ENCODE data around the gene CGN. TPM values are rescaled to one million over a fixed set of nuclear protein-coding genes. Genes with fewer than 3 reads are reported as not detected.
"Not testable (repeated sequence)": the region's sequence is repeated elsewhere in the genome, so short reads cannot be mapped to it uniquely, and the experiment has no call there.

The CGN gene
- total and polyA plus RNA-seq, 2 donors (not counting 3 experiments of a cell fraction or from before 2014, with no cell fraction given): 0.32 to 0.73 TPM

DNA sequence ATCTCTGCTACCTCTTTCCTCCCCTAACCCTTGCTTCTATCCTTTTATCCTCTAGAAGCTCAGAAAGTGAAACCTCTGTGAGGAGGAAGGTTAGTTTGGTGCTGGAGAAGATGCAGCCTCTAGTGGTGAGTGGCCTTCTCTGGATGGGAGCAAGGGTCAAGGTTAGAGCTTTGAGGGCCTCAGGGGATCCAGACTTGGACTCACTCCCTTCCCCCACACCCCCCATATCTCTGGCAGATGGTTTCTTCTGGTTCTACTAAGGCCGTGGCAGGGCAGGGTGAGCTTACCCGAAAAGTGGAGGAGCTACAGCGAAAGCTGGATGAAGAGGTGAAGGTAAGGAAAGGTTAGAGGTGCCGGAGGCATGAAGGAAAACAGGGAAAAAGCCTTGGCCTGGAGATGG, 9.2 kb downstream of the CGN start:
- Histone ChIP-seq H3K9me3 (replicated peaks; ENCODE audit: control insufficient read depth, insufficient read depth, low read length) (no peaks in the 10 kb centered on the region), H3K4me1 (ENCODE audit: control insufficient read depth, extremely low read depth, insufficient read depth, low read length) (no peaks in the 10 kb centered on the region), H3K27ac (ENCODE audit: insufficient read depth, low read depth, low read length) (no peak overlapping the region), H3K4me2 (ENCODE audit: insufficient read depth, low read length) (no peak overlapping the region), H3K9ac (replicated peaks; ENCODE audit: extremely low read depth, insufficient read depth, low read length) (no peak overlapping the region), H3K27me3 (ENCODE audit: control insufficient read depth in 2 of 2, insufficient read depth in 2 of 2, low read length in 2 of 2) (no peaks in the 10 kb centered on the region), H2AFZ (ENCODE audit: low read depth, low read length) (no peak overlapping the region), H4K20me1 (replicated peaks; ENCODE audit: control insufficient read depth, extremely low read depth, insufficient read depth, low read length) (no peaks in the 10 kb centered on the region), H3K36me3 (ENCODE audit: control insufficient read depth in 2 of 2, extremely low read depth in 1 of 2, insufficient read depth in 2 of 2, low read length in 2 of 2) (no peaks in the 10 kb centered on the region), H3K4me3 (replicated peaks in 1 of 3; ENCODE audit: insufficient read depth in 1 of 3, low read depth in 1 of 3, low read length in 3 of 3) (no peak overlapping the region), H3K9me1 (replicated peaks; ENCODE audit: control insufficient read depth, extremely low read depth, insufficient read depth, low read length) (no peaks in the 10 kb centered on the region), H3K79me2 (ENCODE audit: control insufficient read depth, insufficient read depth, low read length) (no peaks in the 10 kb centered on the region)
- intact Hi-C loops (cut with micrococcal nuclease) (no loop called here), dilution Hi-C loops (cut with MboI; ENCODE audit: extremely low pct_ligation_motif_present, low sequenced_read_pairs) (no loop called here)
- ChIA-PET CTCF (interaction anchor here (0.9 to 1.4 kb wide), 3 partner anchors 9 to 41 kb away, joined by 3 to 5 read pairs (median 3); partner anchors contain the start of gene CGN), POLR2A (no interaction called here)
- DNase-seq (ENCODE audit: low read depth, low spot score) (no peak), FAIRE-seq (no peak)
- no TSS peak for BruUV-seq (replicated peaks)
- TF ChIP-seq EZH2 (IDR thresholded peaks at IDR 0.05; ENCODE audit: borderline replicate concordance, low read depth, low read length, severe bottlenecking) (no peak), POLR2A (IDR thresholded peaks at IDR 0.05; ENCODE audit: low read depth, low read length) (no peak), POLR2AphosphoS5 (IDR thresholded peaks at IDR 0.05; ENCODE audit: insufficient read depth, low read depth, low read length) (no peak), GATA2 (IDR thresholded peaks at IDR 0.05; ENCODE audit: insufficient read depth, insufficient read length, low read depth, low read length) (no peak), FOS (IDR thresholded peaks at IDR 0.05; ENCODE audit: borderline replicate concordance, insufficient read depth, low read length) (no peak), CTCF (IDR thresholded peaks at IDR 0.05; ENCODE audit: extremely low read depth in 1 of 2, insufficient read depth in 1 of 2, low read depth in 1 of 2, low read length in 2 of 2) (no peak), MYC (IDR thresholded peaks at IDR 0.05; ENCODE audit: low read depth, low read length) (no peak), JUN (IDR thresholded peaks at IDR 0.05; ENCODE audit: borderline replicate concordance, insufficient read depth, insufficient read length, low read depth) (no peak)
- TF ChIP-seq, protein P1, sequence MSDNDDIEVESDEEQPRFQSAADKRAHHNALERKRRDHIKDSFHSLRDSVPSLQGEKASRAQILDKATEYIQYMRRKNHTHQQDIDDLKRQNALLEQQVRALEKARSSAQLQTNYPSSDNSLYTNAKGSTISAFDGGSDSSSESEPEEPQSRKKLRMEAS (IDR thresholded peaks at IDR 0.05; ENCODE audit: insufficient read depth, insufficient read length): no peak

DNA sequence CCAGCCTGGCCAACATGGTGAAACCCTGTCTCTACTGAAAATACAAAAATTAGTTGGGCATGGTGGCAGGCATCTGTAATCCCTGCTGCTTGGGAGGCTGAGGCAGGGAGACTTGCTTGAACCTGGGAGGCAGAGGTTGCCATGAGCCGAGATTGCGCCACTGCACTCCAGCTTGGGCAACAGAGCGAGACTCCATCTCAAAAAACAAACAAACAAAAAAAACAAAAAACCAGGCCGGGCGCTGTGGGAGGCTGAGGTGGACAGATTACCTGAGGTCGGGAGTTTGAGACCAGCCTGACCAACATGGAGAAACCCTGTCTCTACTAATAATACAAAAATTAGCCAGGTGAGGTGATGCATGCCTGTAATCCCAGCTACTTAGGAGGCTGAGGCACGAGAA, 11.2 kb downstream of the CGN start:
- POLR2A ChIA-PET; intact Hi-C loops (cut with micrococcal nuclease); H3K4me3 ChIP-seq (replicated peaks in 1 of 3; ENCODE audit: insufficient read depth in 1 of 3, low read depth in 1 of 3, low read length in 3 of 3); H3K27me3 ChIP-seq (ENCODE audit: control insufficient read depth in 2 of 2, insufficient read depth in 2 of 2, low read length in 2 of 2); H3K9me1 ChIP-seq (replicated peaks; ENCODE audit: control insufficient read depth, extremely low read depth, insufficient read depth, low read length); H3K79me2 ChIP-seq (ENCODE audit: control insufficient read depth, insufficient read depth, low read length); H2AFZ ChIP-seq (ENCODE audit: low read depth, low read length); H3K36me3 ChIP-seq (ENCODE audit: control insufficient read depth in 2 of 2, extremely low read depth in 1 of 2, insufficient read depth in 2 of 2, low read length in 2 of 2); FAIRE-seq; H3K27ac ChIP-seq (ENCODE audit: insufficient read depth, low read depth, low read length); dilution Hi-C loops (cut with MboI; ENCODE audit: extremely low pct_ligation_motif_present, low sequenced_read_pairs); H3K4me1 ChIP-seq (ENCODE audit: control insufficient read depth, extremely low read depth, insufficient read depth, low read length); DNase-seq (ENCODE audit: low read depth, low spot score); H4K20me1 ChIP-seq (replicated peaks; ENCODE audit: control insufficient read depth, extremely low read depth, insufficient read depth, low read length); H3K9me3 ChIP-seq (replicated peaks; ENCODE audit: control insufficient read depth, insufficient read depth, low read length); BruUV-seq (replicated peaks); H3K9ac ChIP-seq (replicated peaks; ENCODE audit: extremely low read depth, insufficient read depth, low read length); H3K4me2 ChIP-seq (ENCODE audit: insufficient read depth, low read length): not testable (repeated sequence)
- CTCF ChIA-PET: interaction anchor here (0.7 to 2.5 kb wide), 5 partner anchors 11 to 234 kb away, joined by 3 to 10 read pairs (median 3); partner anchors contain the start of gene CGN
